Skeletal muscle satellite cell (primary cell): Measurements from ENCODE around the gene MRPL11.

Experiments used
- H3K27me3 ChIP-seq: 2 replicates; pipeline ENCODE4 v1.7.0; 2013; ENCODE audit warnings: low read length; ENCODE audit not compliant: control insufficient read depth, insufficient read depth
- H3K36me3 ChIP-seq: 2 replicates; pipeline ENCODE4 v1.7.0; 2013; ENCODE audit warnings: mild to moderate bottlenecking, control low read depth, low read length; ENCODE audit not compliant: insufficient read depth
- H3K4me1 ChIP-seq: 2 replicates; pipeline ENCODE4 v1.7.0; 2013; ENCODE audit warnings: low read length; ENCODE audit not compliant: control insufficient read depth, insufficient read depth
- H3K4me2 ChIP-seq: 2 replicates; pipeline ENCODE4 v1.7.0; 2013; ENCODE audit warnings: mild to moderate bottlenecking, low read length
- H3K4me3 ChIP-seq: 2 replicates; pipeline ENCODE4 v1.7.0; 2013; ENCODE audit warnings: low read length
- H3K9ac ChIP-seq: 2 replicates; pipeline ENCODE4 v1.7.0; 2013; ENCODE audit warnings: mild to moderate bottlenecking, low read depth, low read length, moderate library complexity
- H3K9me3 ChIP-seq: replicated peaks from 2 replicates; pipeline ENCODE4 v1.7.0; 2013; ENCODE audit warnings: mild to moderate bottlenecking, control low read depth, low read length

MRPL11 gene

GRCh38 chr11:66421492-66422205, 17.0 kb downstream of the MRPL11 start:
- Histone ChIP-seq H3K36me3 (no peaks in the 10 kb centered on the region), H3K4me2 (no peak overlapping the region), H3K27me3 (peaks cover 15% of the 10 kb centered on the region), H3K9me3 (no peaks in the 10 kb centered on the region), H3K4me1 (peaks cover 11% of the 10 kb centered on the region), H3K9ac (no peak overlapping the region), H3K4me3 (no peak overlapping the region)

- no peaks in the 10 kb centered on the region for H3K36me3 ChIP-seq
- no peaks in the 10 kb centered on the region for H3K9me3 ChIP-seq
- H3K4me1 ChIP-seq: peaks cover 11% of the 10 kb centered on the region
- H3K4me2 ChIP-seq: no peak within 1 kb of the TSS
- H3K27me3 ChIP-seq: peaks cover 23% of the 10 kb centered on the region
- H3K4me3 ChIP-seq: no peak within 1 kb of the TSS
- H3K9ac ChIP-seq: no peak within 1 kb of the TSS
Measured at GRCh38 chr11:66420671-66421476, 17.8 kb downstream of the MRPL11 start, which contains the start of gene NPAS4. TSS of gene NPAS4 (plus strand) at chr11:66421035. CDS start at chr11:66421180, 145 bp downstream.

GRCh38 chr11:66419825-66420224, 18.8 kb downstream of the MRPL11 start:
- H3K4me2 ChIP-seq: no peak overlapping the region

GRCh38 chr11:66418986-66419308, 19.7 kb downstream of the MRPL11 start:
- H3K27me3 ChIP-seq: peaks cover 41% of the 10 kb centered on the region
- peaks cover 11% of the 10 kb centered on the region for H3K4me1 ChIP-seq

More at GRCh38 chr11:66419825-66420224, 18.8 kb downstream of the MRPL11 start:
- H3K9ac ChIP-seq: no peak overlapping the region
- no peaks in the 10 kb centered on the region for H3K9me3 ChIP-seq
- H3K27me3 ChIP-seq: peaks cover 33% of the 10 kb centered on the region
- H3K4me1 ChIP-seq: peaks cover 11% of the 10 kb centered on the region
- no peaks in the 10 kb centered on the region for H3K36me3 ChIP-seq
- H3K4me3 ChIP-seq: no peak overlapping the region

GRCh38 chr11:66418168-66418985, 20.3 kb downstream of the MRPL11 start:
- Histone ChIP-seq H3K27me3 (peaks cover 47% of the 10 kb centered on the region), H3K9ac (no peak overlapping the region), H3K4me3 (no peak overlapping the region), H3K4me1 (peaks cover 11% of the 10 kb centered on the region), H3K9me3 (no peaks in the 10 kb centered on the region), H3K36me3 (no peaks in the 10 kb centered on the region), H3K4me2 (peak overlapping the region; percentile 49)

More at GRCh38 chr11:66418986-66419308, 19.7 kb downstream of the MRPL11 start:
- H3K4me3 ChIP-seq: no peak overlapping the region
- no peak overlapping the region for H3K9ac ChIP-seq
- H3K4me2 ChIP-seq: no peak overlapping the region
- no peaks in the 10 kb centered on the region for H3K36me3 ChIP-seq
- H3K9me3 ChIP-seq: no peaks in the 10 kb centered on the region

GRCh38 chr11:66417000-66417399, 21.6 kb downstream of the MRPL11 start:
- peaks cover 56% of the 10 kb centered on the region for H3K27me3 ChIP-seq
- H3K9me3 ChIP-seq: no peaks in the 10 kb centered on the region
- H3K36me3 ChIP-seq: no peaks in the 10 kb centered on the region
- no peak overlapping the region for H3K9ac ChIP-seq
- H3K4me2 ChIP-seq: no peak overlapping the region
- no peak overlapping the region for H3K4me3 ChIP-seq
- H3K4me1 ChIP-seq: peaks cover 11% of the 10 kb centered on the region

GRCh38 chr11:66415423-66415822, 23.2 kb downstream of the MRPL11 start:
- Histone ChIP-seq H3K27me3 (peaks cover 67% of the 10 kb centered on the region), H3K4me2 (no peak overlapping the region)

GRCh38 chr11:66414120-66414934, 24.3 kb downstream of the MRPL11 start:
- H3K36me3 ChIP-seq: no peaks in the 10 kb centered on the region
- peaks cover 11% of the 10 kb centered on the region for H3K4me1 ChIP-seq
- H3K27me3 ChIP-seq: peaks cover 70% of the 10 kb centered on the region
- no peaks in the 10 kb centered on the region for H3K9me3 ChIP-seq
- H3K9ac ChIP-seq: no peak overlapping the region
- no peak overlapping the region for H3K4me2 ChIP-seq
- no peak overlapping the region for H3K4me3 ChIP-seq

More at GRCh38 chr11:66415423-66415822, 23.2 kb downstream of the MRPL11 start:
- peaks cover 11% of the 10 kb centered on the region for H3K4me1 ChIP-seq
- H3K36me3 ChIP-seq: no peaks in the 10 kb centered on the region
- H3K4me3 ChIP-seq: no peak overlapping the region
- H3K9ac ChIP-seq: no peak overlapping the region
- H3K9me3 ChIP-seq: no peaks in the 10 kb centered on the region

GRCh38 chr11:66413167-66413566, 25.5 kb downstream of the MRPL11 start:
- Histone ChIP-seq H3K27me3 (peaks cover 66% of the 10 kb centered on the region), H3K4me2 (no peak overlapping the region), H3K9me3 (no peaks in the 10 kb centered on the region), H3K9ac (no peak overlapping the region), H3K4me1 (peaks cover 7% of the 10 kb centered on the region), H3K4me3 (no peak overlapping the region), H3K36me3 (no peaks in the 10 kb centered on the region)

GRCh38 chr11:66412110-66412509, 26.5 kb downstream of the MRPL11 start:
- H3K4me2 ChIP-seq: no peak overlapping the region
- no peak overlapping the region for H3K9ac ChIP-seq
- peaks cover 66% of the 10 kb centered on the region for H3K27me3 ChIP-seq
- no peak overlapping the region for H3K4me3 ChIP-seq
- H3K36me3 ChIP-seq: no peaks in the 10 kb centered on the region
- peaks cover 3% of the 10 kb centered on the region for H3K4me1 ChIP-seq
- H3K9me3 ChIP-seq: no peaks in the 10 kb centered on the region
